GM03348 (cell line): ENCODE results near the gene SHISA5.

Source experiments
- DNase-seq: peaks from one replicate; pipeline ENCODE4 v3.0.0; 2012; ENCODE audit warnings: low spot score

SHISA5 gene

DNA sequence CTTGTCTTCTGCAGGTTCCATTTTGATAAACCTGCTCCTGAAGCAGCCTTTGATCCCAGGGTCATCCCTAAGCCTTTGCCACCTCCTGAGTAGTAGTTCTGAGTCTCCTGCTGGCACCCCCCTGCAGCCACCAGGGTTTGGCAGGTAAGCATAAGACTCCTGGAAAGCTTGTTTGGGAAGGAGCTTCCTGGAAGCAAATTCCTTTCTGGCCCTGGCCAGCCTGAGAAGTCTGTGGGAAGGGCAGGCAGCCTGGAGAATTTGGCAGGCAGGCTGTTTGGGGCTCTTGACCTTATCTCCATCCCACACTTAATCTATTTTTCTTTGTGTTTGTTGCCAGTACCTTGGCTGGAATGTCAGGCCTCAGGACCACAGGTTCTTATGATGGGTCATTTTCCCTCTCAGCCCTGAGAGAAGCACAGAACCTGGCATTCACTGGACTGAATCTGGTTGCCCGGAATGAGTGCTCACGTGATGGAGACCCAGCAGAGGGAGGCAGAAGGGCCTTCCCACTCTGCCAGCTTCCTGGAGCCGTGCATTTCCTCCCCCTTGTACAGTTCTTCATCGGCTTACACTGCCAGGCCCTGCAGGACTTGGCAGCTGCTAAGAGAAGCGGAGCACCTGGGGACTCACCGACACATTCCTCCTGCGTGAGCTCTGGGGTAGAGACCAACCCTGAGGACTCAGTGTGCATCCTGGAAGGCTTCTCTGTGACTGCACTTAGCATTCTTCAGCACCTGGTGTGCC is 44.0 kb downstream of the SHISA5 start:
- no peak for DNase-seq

DNA sequence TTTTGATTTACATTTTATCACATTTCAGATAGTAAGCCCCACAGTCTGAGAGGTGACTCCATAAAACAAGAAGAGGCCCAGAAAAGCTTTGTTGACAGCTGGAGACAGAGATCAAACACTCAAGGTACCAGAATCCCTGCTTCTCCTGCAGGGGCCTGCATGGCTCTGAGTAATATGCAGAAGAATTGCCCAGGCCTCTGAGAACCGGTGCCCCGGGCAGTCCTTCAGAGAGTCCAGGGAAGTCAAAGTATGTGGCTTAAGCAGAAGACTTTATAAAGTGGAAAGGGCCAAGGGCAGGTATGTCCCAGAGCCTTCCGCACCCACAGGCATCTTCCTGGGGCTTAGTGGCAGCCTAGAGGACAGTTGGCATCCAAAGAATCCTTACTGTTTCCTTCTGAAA is 44.6 kb downstream of the SHISA5 start:
- no peak for DNase-seq

DNA sequence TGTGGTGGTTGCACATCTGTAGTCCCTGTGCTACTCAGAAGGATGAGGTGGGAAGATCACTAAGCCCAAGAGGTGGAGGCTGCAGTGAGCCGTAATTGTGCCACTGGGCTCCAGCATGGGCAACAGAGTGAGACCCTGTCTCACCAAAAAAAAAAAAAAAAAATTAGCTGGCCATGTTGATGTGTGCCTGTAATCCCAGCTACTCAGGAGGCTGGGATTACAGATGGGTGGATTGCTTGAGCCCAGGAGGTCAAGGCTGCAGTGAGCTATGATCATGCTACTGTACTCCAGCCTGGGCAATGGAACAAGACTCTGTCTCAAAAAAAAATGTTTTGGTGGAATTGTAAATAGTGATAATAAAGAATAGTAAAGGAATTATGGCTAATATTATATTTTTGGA is 47.5 kb downstream of the SHISA5 start:
- no peak for DNase-seq

DNA sequence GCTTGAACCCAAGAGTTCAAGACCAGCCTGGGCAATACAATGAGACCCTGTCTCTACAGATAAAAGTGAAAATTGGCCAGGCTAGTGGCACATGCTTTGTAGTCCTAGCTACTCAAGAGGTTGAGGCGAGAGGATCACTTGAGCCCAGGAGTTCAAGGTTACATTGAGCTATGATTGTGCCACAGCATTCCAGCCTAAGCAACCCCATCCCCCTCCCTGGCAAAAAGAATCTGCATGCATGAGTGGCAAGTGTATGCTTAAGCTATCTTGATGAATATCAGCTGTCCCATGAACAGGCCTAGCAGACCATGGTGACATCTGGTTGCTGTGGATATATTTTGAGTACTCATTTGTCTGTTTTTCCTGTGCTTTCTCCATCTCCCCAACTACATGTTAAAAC is 52.7 kb downstream of the SHISA5 start:
- DNase-seq: no peak

DNA sequence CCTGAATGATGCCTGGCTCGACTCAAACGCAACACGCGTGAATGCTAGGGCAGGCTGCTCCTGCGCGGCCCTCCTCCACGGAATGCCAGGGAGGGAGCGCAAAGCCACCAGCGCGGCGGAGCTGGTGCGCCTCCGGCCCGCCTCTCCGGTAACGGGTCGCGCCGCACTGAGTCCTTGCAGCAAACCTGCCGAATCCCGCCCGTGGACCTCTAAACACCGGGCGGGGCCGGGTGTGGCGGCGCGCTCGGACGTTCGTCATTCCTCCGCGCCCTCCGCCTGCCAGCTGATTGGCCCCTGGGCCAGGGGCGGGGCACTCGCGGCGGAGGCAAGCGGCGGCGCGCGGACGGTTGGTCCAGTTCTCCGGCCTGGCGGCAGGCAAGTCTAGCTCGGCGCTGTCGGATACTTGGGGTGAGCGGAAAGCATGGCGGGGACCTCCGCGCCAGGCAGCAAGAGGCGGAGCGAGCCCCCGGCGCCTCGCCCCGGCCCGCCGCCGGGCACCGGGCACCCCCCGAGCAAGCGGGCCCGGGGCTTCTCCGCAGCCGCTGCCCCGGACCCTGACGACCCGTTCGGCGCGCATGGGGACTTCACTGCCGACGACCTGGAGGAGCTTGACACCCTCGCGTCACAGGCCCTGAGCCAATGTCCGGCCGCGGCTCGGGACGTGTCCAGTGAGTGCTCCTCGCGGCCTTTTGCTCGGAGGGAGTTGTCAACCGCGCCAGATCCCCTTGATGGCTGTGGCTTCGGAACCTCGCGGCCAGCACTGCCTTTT is 57.4 kb downstream of the SHISA5 start, which contains the start of gene ATRIP:
Gene ATRIP (plus strand): TSS at position 313 of the 769 bp plus-strand sequence. CDS start 109 bp downstream, at position 422.
- peak; percentile 97 for DNase-seq

DNA sequence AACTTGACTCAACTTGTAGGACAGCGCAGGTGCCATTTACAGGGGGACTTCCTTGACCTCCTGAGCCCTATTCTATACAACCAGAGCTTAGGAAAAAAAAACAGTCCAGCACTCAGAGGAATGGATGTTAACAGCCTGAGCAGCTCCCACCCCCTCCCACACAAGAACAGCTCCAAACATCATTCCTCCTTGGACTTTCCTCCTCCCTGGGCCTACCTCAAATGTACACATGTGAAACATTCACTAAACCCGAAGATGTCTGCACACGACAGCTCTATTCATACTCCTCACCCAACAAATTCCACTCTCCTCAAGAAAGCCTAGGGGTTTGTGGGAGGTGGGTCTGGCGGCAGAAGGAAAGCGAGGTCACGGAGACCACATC is 57.9 kb downstream of the SHISA5 start:
- no peak for DNase-seq

DNA sequence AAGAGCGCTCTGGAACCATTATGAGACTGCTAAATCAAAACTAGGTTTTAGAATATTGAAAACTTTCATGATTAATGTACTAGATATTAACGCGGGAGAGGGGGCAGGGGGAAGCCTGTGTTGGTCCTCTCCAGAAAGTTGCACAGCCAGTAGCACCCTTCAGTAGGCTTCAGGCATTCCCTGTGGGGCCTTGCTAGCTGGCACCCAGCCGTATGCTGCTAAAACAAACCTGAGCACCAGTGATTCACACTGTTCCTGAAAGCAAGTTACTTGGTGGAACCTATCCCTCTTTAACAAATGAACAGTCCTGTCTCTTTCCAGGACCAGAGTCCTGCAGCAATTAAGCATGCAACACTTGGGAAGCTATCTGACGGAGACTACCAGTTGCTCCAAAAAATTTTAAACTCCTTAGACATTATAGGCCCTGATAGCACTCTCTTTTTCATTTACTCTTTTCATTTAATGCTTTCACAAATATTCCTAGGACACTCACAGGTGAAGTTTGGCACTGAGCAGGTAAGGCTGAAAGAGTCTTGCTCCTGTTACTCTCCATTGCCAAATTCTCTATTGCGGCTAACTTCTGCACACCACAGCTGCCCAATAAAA is 58.6 kb downstream of the SHISA5 start:
- no peak for DNase-seq

DNA sequence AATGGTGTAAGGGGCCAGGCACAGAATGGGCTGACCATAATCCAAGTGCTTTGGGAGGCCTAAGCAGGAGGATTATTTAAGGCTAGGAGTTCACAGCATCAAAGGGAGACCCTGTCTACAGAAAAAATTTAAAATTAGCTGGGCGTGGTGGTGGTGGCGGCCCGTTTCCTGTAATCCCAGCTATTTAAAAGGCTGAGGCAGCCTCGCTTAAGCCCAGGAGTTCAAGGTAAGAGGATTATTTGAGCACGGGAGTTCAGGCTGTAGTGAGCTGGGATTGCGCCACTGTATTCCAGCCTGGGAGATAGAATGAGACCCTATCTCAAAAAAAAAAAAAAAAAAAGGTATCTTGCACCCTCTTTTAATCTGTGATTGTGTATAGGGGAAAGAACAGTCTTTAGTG is 62.0 kb downstream of the SHISA5 start:
- DNase-seq: no peak

DNA sequence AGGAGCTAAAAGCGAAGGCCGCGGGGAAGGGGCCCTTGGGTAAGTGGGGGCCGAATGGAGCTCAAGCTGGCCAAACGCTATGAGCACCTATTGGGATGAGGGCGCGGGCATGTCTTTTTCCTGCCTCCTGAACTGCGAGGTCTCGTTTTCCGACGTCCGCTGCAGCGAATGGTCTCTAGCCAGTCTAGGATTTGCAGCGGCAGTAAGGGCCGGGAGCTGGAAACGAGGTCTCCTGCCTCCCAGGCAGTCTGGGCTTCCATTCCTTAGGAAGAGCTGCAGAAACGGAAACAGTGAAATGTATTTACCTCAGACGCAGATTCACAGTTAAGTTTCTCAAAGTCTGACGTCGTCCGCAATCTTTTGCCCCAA is 63.4 kb downstream of the SHISA5 start:
- peak; percentile 24 for DNase-seq

DNA sequence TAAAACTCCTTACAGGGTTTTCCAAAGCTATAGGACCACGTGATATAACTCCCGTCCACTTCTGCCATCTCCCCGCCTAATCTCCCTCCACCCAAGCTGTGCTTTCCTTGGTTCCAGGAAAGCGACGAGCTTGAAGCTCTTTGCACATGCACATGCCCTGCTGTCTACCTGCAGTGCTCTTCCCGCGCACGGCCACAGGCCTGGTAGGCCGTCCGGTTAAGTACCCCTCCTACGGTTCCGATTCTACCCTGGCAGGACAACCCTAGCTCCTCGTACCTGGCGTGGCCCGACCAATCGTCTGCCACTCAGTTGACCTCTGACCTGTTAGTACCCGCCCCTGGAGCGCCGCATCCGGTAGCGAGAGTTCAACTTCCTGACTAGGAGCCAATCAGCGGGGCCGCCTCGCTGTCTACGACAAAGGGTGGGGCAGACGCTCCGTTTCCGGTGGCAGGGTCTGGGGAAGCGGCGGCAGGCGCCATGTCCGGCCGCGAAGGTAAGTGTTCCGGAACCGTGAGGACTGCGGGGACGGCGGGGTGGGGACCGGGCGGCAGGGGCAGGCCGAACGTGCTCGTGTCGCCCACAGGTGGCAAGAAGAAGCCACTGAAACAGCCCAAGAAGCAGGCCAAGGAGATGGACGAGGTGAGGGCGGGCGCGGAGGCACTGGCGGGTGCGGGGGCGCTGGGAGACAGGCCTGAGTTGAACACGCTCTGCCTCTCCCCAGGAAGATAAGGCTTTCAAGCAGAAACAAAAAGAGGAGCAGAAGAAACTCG is 64.0 kb downstream of the SHISA5 start, which contains the start of the genes CCDC51 and TMA7:
Gene CCDC51 (minus strand): TSS at position 300 of the 770 bp plus-strand sequence. CDS start 4,991 bp downstream, outside the sequence.
Gene TMA7 (plus strand): TSS at position 438 of the 770 bp plus-strand sequence. CDS start 40 bp downstream, at position 478.
- peak; percentile 98 for DNase-seq

DNA sequence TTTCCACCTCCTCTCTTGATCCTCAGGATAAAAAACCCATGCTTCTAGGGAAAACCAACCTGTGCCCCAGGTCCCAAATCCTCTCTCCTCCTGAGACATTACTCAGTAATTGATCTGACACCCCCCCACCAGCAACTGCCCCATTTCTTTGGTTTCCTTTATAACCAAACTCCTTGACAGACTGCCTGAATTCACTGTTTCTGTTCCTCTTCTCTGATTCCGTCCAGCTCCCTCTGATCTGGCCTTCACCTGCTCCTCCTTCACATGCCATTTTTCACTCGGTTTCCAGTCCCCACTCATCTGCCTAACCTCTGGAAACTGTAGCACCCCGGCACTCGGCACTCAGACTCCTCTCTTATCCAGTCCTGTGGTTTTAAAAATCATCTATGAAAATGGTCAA is 66.2 kb downstream of the SHISA5 start:
- DNase-seq: no peak

DNA sequence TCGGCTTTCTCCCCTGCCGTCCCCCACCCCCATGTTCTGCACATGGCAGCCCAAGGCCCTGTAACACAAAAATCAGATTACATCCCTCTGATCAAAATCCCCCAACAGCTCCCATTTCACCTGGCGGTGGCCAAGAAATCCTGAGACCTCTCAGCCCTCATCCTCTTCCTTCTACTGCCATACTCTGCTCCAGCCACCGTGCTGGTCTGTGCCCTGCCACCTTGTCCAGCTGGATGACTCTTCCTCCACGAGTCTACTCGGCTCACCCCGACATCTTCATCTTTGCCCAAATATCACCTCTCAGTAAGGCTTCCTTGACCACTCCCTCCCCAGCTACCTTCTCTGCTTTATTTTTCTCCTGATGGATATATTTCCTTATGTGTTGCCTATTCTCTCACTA is 67.1 kb downstream of the SHISA5 start:
- DNase-seq: no peak

DNA sequence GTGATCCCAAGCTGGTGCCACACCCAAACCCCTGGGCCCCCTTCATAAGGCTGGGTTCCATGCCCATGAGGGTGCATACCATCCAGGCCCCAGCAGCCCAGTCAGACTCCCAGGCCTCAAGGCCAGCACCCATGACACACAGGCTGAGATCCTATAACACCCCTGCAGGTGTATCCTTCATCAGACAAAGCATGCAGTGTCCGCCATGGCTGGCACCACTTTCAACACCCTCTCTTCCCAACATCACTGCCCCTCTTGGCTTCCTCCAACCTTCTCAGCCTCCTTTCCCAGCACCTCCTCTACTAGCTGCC is 67.5 kb downstream of the SHISA5 start:
- DNase-seq: no peak

DNA sequence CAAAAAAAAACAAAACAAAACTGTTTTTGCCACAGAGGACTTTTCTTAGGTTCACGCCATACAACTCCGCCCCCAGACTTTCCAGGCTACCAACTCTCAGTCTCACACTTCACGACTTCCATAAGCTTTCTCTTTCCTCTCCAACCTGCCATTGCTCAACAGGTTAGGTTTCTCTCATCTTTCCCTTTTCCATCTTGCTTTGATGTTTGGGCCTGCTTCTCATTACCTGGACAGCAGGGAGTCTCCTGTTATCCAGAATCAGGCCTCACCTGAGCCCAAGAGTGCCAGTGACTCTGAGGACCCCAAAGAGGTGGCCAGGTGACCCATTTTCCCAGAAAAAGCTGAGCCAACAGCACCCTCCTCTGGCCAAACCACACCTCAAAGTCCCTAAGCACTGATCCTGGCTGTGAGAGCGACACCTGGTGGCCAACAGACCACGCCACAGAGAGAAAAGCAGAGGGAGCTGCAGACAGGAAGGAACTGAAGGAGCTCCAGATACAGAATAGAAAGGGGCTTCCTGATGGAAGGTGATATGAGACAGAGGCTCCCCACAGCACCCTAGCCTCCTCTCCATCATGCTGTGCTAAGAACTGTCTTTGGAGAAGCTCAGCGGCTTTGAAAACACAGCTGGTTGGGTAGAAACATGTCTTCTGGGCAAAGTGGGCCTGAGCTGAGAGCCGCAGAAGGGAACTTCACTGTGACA is 68.0 kb downstream of the SHISA5 start:
- DNase-seq: peak; percentile 87

DNA sequence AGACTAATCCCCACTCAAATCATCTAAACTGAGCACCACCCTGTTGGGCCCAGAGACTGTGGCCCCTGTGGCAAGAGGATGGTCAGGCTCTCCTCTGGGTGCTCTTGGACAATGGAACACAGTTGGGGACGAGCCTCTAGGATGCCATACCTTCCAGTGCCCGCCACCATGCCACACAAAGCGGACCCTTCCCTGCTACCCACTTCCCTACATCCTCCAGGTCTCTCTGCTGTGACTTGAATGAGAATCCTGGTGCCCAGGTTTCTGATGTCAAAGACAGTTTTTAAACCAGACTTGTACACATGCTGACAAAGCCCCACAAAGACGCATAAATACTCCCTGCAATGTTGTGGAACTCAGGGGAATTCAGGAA is 68.8 kb downstream of the SHISA5 start:
- DNase-seq: no peak

DNA sequence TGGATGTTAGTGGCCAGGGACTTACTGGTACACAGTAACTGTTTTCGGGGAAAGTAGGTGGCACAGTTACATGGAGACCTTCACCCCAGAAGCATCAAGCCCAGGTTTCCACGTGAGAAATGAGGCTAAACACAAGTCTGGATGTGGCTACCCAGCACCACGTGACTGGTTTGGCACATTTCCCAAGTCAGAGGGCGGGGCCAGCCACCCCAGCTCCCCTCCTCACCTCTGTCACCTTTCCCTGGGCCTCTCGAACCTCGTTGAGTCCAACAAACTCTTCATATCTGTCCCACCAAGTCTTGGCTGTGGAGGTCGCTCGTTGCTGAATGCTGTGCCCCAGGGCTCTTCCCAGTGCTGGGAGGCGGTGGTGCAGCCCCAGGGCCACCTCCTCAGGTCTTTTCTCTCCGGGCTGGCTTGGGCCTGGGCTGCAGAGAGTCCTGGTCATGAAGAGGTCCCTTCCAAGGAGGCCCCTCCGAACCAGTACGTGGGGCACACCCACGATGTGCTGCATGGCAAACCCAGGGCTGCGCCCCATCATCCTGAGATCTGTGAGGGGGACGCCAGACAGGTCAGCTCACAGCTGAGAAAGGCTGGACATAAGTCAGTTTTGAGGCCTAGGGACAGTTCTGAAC is 69.3 kb downstream of the SHISA5 start:
- no peak for DNase-seq

DNA sequence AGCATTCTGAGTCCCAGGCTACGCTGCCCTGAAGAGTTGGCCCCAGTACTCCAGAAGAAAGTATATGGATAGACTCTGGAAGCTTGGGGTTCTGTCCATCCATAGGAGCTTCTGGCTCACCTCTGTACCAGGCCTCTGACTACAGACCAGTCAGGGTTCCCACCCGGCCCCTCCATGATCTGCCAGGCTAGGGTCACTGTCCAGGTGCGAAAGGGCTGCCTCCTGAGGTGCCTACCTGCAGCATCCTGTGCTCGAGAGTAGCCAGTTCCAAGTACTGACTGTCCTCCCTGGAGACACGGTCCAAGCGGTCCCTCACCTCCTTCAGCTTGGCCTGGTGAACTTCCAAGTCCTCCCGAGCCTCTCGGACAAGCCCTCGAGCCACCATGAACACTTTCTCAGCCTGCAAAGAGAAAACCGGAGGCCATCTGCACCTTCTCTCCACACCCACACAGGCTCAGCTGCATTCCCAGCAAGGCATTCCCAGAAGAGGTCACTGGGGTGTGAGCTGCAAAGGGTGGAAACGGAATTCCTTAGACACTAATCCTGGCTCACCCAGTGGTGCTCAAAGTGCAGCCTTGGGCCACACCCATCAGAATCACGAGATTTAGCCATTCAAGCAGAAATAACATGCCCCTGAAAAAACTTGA is 70.4 kb downstream of the SHISA5 start:
- peak; percentile 86 for DNase-seq

DNA sequence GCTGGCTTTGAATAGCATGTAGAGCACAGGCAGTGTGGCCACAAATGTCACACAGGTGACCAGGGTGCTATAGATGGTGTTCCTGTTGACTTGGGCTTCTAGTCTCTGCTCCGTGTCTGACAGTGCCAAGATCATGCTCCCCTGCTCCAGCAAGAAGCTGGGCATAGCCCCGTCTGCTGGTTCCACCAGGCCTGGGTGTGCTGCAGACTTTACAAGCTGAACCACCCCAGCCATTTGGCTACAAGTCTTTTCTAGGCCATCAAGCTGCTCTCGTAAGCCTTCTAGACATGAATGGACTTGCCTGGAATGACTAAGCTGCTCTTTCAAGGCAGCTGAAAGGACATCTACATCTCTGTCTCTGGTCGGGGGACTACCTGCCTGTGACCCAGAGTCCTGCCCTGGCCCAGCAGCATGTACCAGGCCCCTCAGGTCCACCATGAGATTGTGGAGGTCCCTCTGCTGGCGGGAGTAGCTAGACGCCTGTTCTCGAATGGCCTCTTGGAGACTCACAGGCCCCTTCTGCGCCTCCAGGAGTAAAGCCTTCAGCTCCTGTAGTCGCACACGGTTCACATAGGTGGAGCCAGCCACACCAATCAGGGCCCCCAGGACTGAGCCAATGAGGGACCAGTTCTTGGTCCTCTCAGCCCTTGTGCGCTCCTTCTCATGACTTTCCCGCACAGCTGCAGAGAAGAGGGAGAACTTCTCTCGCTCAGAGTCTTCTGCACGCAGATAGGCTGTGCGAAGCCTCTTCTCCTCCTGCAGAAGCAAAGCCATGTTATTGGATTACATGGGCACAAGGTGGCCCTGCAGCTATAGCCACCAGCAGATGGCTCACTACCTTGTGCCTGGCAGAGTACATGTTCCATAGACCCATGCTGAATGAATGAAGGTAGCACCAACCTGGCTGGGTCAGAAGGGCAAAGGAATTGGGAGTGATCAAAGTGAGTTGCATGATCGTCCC is 71.3 kb downstream of the SHISA5 start:
- no peak for DNase-seq

DNA sequence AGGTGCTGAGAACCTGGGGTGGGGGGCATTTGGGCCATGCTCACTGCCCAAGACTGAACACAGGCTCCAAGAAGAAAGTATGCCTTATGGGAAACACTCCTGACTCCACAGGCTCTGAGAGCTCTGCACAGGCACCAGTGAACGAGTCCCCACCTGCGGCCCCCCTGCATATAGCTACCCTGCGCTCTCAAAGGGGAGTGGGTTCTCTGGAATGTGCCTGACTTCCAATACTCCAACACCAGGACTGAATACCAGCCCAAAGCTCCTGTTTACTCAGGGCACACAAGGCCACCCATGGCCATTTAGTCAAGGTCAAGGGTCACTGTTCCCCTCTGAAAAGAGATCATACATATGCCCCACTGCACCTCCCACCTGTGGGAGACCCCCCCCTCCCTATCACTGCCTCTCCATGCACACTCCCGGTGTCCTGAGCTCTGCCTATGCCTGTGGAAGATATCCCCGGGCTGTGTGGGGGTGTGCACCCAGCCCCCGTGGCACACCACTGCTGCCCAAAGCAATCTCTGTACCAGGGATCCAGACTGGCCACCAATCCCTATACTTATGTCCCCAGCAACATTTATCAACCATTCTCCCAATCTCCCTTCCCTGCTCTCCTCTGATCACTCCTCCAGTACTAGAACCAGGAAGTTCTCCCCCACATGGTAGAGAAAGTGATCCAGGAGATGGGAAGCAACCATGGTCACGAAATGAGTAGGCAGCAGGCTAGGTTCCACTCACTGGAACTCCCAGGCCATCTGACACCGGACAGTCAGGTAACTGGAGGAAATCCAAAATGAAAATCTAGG is 72.5 kb downstream of the SHISA5 start:
- no peak for DNase-seq
